MM.1S (cell line): ENCODE measurements around the gene OR51I2.

Experiments
- DNase-seq: peaks from one replicate; pipeline ENCODE4 v3.0.0-alpha.2; 2015
- H2AFZ ChIP-seq: fragments of 300-600 bp; sonication (generic); 2 replicates; pipeline ENCODE4 v1.6.0; 2016; ENCODE audit warnings: antibody characterized with exemption, low read length
- H3F3A ChIP-seq: fragments of 300-600 bp; sonication (generic); 2 replicates; pipeline ENCODE4 v1.6.1; 2016; ENCODE audit warnings: mild to moderate bottlenecking, antibody characterized with exemption, low read length, moderate library complexity, mixed read lengths; ENCODE audit not compliant: insufficient read depth
- H3K27ac ChIP-seq: fragments of 300-600 bp; sonication (generic); 2 replicates; pipeline ENCODE4 v1.5.1; 2016; ENCODE audit warnings: mild to moderate bottlenecking, low read length
- H3K27me3 ChIP-seq: fragments of 300-600 bp; sonication (generic); replicated peaks from 2 replicates; pipeline ENCODE4 v1.6.0; 2016; ENCODE audit warnings: low read length; ENCODE audit not compliant: insufficient read depth
- H3K36me3 ChIP-seq: fragments of 300-600 bp; sonication (generic); replicated peaks from 2 replicates; pipeline ENCODE4 v1.6.1; 2016; ENCODE audit warnings: mild to moderate bottlenecking, low read length, mixed read lengths; ENCODE audit not compliant: insufficient read depth
- H3K4me1 ChIP-seq: fragments of 300-600 bp; sonication (generic); 2 replicates; pipeline ENCODE4 v1.6.1; 2016; ENCODE audit warnings: low read length, mixed read lengths
- H3K4me2 ChIP-seq: fragments of 300-600 bp; sonication (generic); 2 replicates; pipeline ENCODE4 v1.6.0; 2016; ENCODE audit warnings: low read depth, low read length
- H3K4me3 ChIP-seq: fragments of 300-600 bp; sonication (generic); 2 replicates; pipeline ENCODE4 v1.5.1; 2016; ENCODE audit warnings: low read length, mixed read lengths
- H3K79me2 ChIP-seq: fragments of 300-600 bp; sonication (generic); 2 replicates; pipeline ENCODE4 v1.6.1; 2016; ENCODE audit warnings: mixed run types, low read length, mixed read lengths
- H3K9ac ChIP-seq: fragments of 300-600 bp; sonication (generic); 2 replicates; pipeline ENCODE4 v1.6.1; 2016; ENCODE audit warnings: low read length, mixed read lengths
- H3K9me2 ChIP-seq: fragments of 300-600 bp; sonication (generic); replicated peaks from 2 replicates; pipeline ENCODE4 v1.6.1; 2016; ENCODE audit warnings: mild to moderate bottlenecking, low read length, mixed read lengths; ENCODE audit not compliant: insufficient read depth
- H3K9me3 ChIP-seq: fragments of 300-600 bp; sonication (generic); replicated peaks from 2 replicates; pipeline ENCODE4 v1.6.1; 2016; ENCODE audit warnings: mild to moderate bottlenecking, low read length, mixed read lengths; ENCODE audit not compliant: insufficient read depth
- H4K20me1 ChIP-seq: fragments of 300-600 bp; sonication (generic); 2 replicates; pipeline ENCODE4 v1.6.1; 2016; ENCODE audit warnings: mild to moderate bottlenecking, low read length, moderate library complexity, mixed read lengths; ENCODE audit not compliant: insufficient read depth
- CTCF ChIP-seq: fragments of 300-600 bp; sonication (generic); IDR thresholded peaks from 2 replicates; pipeline ENCODE4 v1.5.1; 2016; ENCODE audit warnings: antibody characterized with exemption, low read length, mixed read lengths
- EZH2 ChIP-seq: fragments of 300-600 bp; sonication (generic); optimal IDR thresholded peaks from 2 replicates; pipeline ENCODE3; 2017; ENCODE audit warnings: low read depth, mild to moderate bottlenecking, antibody characterized with exemption, low read length, mixed read lengths
- EZH2phosphoT487 ChIP-seq: fragments of 300-600 bp; sonication (generic); IDR thresholded peaks from 2 replicates; pipeline ENCODE4 v1.6.1; 2018; ENCODE audit warnings: antibody characterized with exemption, low read length

Gene OR51I2

GRCh38 chr11:5449023-5449422, at the start of gene OR51I2:
OR51I2 (plus strand) TSS chr11:5449323; CDS start chr11:5453489, 4,166 bp downstream.
- Histone ChIP-seq H3K27me3 (no peaks in the 10 kb centered on the region), H3K4me3 (no peak within 1 kb of the TSS), H2AFZ (no peak within 1 kb of the TSS), H3K9ac (no peak within 1 kb of the TSS), H3F3A (no peaks in the 10 kb centered on the region), H3K4me2 (no peak within 1 kb of the TSS), H3K36me3 (no peaks in the 10 kb centered on the region), H4K20me1 (no peaks in the 10 kb centered on the region), H3K79me2 (no peaks in the 10 kb centered on the region), H3K27ac (no peak within 1 kb of the TSS), H3K9me2 (no peaks in the 10 kb centered on the region), H3K4me1 (no peaks in the 10 kb centered on the region), H3K9me3 (no peaks in the 10 kb centered on the region)
- TF ChIP-seq EZH2 (no peak), EZH2phosphoT487 (no peak), CTCF (no peak)
- no peak for DNase-seq

GRCh38 chr11:5405173-5405572, 44.0 kb upstream of the OR51I2 start:
- Histone ChIP-seq H3K9me3 (no peaks in the 10 kb centered on the region), H4K20me1 (no peaks in the 10 kb centered on the region), H3K27me3 (no peaks in the 10 kb centered on the region), H3K36me3 (no peaks in the 10 kb centered on the region), H3K27ac (no peak overlapping the region), H3K9me2 (no peaks in the 10 kb centered on the region), H3K4me1 (no peaks in the 10 kb centered on the region), H3F3A (no peaks in the 10 kb centered on the region), H2AFZ (no peak overlapping the region), H3K9ac (no peak overlapping the region), H3K4me3 (no peak overlapping the region), H3K79me2 (no peaks in the 10 kb centered on the region), H3K4me2 (no peak overlapping the region)
- TF ChIP-seq EZH2phosphoT487 (no peak), CTCF (no peak), EZH2 (no peak)
- no peak for DNase-seq

GRCh38 chr11:5420993-5421392, 28.1 kb upstream of the OR51I2 start:
- Histone ChIP-seq H3K27me3 (no peaks in the 10 kb centered on the region), H3K9me2 (no peaks in the 10 kb centered on the region), H3K79me2 (no peaks in the 10 kb centered on the region), H3K9me3 (no peaks in the 10 kb centered on the region), H3F3A (no peaks in the 10 kb centered on the region), H3K9ac (no peak overlapping the region), H2AFZ (no peak overlapping the region), H3K4me2 (no peak overlapping the region), H4K20me1 (no peaks in the 10 kb centered on the region), H3K4me1 (no peaks in the 10 kb centered on the region), H3K4me3 (no peak overlapping the region), H3K36me3 (no peaks in the 10 kb centered on the region), H3K27ac (no peak overlapping the region)
- TF ChIP-seq EZH2 (no peak), EZH2phosphoT487 (no peak), CTCF (no peak)
- DNase-seq, result no peak
